NCI-H510A (cell line): ENCODE results near the gene MYOCOS.

Source experiments
- DNase-seq: peaks from one replicate; lab custom pipeline; 2025; lab: John Stamatoyannopoulos, UW

The MYOCOS gene

DNA sequence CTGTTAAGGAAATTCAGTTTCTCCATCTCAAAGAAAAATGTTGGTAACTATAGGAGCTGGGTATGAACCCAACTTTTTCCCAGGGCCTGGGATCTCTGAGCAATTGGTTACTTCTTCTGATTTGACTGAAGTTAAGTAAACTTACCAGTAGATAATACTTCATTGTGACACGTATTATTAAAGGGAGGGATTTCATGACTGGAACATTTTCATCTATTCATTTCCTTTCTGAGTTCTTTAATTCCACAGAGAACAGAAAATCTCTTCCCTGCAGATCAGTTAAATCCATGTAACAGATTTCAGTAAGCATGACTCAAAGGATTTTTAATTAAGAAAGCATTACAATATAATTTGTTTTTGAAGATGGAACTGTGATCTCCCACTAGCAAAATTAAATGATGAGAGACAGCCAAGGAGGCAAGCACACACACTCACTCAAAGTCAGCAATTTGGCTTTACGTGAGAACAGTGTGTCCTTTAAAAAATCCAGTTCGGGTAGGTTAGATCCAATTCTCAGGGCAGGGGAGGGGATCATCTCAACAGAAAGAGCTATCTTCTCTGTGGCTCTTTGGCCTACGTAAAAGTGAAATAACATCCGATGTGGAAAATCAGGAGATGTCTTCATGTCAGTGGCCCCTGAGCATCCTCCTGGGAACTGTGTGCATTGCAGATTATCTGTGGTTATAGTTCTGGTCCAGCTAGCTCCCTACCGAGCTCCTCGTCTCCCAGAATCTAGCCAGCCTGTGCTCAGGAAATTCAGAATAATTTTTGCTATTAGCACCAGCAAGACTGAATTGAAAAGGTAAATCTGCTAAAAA, 41.2 kb downstream of the MYOCOS start:
- no peak for DNase-seq

DNA sequence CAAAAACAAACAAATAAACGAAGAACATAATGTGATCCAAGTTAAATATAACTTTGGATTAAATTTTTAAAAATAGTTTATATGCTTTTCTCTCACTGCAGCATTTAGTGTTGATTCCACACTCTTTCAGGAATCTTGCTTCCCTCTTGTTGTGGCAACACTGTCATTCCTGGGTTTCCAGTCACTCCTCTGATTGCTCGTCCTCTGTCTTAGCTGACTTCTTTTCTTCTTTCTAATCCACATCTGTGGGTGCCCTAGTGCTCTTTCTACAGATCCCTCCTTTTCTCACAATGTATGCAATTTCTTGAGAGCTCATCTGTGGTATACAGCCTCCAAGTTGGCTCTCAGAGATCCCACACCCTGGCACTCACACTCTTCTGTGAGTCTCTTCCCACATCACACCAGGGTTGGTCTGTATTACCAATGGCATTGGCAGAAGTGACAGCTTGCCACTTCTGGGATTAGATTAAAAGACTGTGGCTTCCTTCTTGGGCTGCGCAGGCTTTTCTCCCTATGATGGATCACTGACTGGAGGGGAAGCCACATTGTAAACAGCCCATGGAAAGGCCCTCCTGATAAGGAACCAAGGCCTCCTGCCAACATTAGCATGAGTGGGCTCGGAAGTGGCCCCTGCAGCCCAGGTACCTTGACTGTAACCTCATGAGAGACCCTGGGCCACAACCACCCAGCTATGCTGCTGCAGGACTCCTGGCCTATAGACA, 42.0 kb downstream of the MYOCOS start:
- no peak for DNase-seq

DNA sequence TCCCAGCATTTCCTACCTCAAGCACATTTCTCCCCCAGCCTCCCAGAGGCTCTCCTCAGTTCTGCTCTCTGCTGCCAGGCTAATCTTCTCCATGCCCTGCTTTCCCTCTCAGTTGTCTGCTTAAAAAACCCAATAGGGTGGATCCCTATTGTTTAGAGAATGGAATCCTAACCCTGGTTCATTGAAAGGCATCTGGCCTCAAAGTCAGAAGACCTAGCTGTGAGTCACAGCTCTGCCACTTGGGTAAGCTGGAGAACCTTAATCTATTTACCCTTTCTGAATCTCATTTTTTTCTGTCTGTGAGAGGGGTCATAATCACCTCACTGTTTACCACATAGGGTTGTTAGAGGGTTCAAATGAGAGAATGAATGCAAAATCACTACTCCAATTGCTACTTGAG, 42.9 kb downstream of the MYOCOS start:
- DNase-seq: no peak

DNA sequence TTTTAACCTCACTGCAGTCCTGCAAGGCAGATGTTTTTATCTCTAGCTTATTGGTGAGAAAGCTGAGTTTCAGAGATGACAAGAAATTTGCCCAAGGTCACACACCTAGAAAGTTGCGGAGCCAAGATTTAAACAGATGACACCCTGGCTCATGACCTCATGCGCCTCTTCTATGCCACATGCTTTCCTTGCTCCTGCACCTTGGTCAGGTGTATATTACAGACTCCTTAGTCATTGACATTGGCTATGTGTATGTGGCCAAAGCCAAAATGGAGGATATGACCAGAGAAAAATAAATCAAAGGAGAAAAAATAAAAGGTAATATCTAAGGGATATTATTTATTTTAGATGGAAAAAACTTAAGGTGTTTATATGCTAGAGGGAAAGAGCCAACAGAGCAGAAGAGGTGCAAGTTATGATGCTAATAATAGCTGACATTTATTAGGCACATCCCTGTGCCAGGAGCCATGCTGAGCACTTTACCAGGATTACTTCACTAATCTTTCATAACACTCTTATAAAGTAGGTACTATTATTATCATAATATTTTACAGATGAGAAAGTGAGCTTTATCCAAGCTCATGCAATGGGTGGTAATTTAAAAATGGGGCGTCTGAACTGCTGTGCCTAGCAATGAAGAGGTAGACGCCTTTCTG, 44.2 kb downstream of the MYOCOS start:
- DNase-seq: no peak

DNA sequence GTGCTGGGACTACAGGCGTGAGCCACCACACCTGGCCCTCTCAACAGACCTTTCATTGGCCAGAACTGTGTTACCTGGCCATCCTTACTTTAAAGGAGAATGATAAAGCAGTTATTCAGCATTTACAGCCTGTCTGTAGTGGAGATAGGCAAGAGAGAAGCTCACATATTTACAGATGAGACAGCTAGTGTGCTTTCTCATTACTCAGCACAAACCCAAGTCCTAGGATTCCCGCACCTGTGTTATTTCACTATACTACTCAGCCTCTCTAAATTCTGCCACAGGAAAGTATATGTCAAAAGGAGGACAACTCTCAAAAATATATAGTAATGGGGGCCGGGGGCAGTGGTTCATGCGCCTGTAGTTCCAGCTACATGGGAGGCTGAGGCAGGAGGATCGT, 46.3 kb downstream of the MYOCOS start:
- DNase-seq: no peak

DNA sequence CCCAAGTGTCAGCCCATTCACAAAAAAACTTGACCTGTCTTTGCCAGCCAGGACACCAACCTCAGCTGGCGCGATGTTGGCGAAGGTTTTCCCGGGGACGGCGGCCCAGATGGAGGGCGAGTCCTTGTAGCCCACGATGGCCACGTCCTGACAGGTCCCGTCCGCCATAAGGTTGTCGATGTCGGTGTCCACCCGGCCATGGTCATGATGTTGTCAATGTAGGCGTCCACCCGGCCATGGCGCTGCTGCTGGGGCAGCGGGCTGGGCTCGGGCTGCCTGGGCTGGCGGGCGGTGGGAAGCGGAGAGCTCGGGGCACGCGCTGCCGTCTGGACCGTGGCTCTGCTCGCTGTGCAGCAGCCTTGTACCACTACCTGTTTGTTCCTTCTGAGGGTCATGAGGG, 48.7 kb downstream of the MYOCOS start:
- no peak for DNase-seq

DNA sequence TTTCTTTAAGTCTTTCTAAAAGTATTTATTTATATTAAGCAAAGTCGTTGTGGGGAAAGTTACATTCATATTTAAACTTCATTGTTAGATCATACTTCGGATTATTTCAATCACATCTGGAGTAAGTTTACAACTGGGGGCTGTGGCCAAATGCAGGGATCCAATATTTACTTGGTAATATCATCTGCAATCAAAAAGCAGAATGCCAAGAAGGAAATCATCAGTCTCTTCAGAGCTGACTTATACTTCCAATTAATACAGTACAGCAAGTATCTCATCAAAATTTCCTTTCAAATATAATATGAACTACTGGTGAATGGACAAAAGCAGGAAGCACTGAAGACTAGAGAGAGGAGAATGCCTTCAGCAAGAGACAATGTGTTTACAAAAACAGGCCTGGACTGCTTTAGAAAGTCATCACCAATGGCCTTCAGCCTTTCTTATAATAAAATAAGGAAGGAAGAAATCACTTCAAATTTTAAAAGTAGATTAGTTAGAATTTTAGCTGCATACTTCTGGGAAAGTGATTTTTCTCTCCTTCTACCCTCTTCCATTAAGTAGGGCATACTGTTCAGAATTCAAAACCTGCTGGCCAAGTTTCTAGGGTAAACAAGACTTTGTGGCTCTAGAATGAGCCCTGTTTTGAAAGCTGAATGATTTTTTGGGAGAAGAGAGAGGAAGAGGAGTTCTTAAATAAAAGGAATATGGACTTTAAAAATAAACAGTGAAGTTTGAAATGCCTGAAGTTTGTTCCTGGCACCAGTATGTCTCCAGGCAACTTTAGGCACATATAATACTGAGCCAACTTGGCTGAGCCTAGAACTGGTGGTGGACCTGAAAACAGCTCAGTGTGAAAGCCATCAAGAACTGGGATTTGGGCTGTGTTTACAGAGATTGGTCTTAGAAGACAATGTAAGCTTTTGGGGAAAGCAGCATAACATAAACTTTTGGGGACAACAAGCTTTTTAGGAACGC, 52.7 kb downstream of the MYOCOS start:
- DNase-seq: no peak
